Measurements from ENCODE around the gene DCLK3. TPM values are rescaled to one million over a fixed set of nuclear protein-coding genes. Genes with fewer than 3 reads are reported as not detected.

Gene DCLK3
- total and polyA plus RNA-seq, 8 donors = 0.04 to 0.16 (median 0.07) TPM; not detected in 3

GRCh38 chr3:36700537-36701248, 63.7 kb downstream of the DCLK3 start:
- H3K4me3 ChIP-seq = no peak overlapping the region
- DNase-seq (peak in 4 of 6 donors; percentile 8 to 52 (median 28)), FAIRE-seq (no peak), ATAC-seq (peak in 3 of 4 donors; percentile 78 to 84 (median 84))
- no peaks in the 10 kb centered on the region for H3K9me3 ChIP-seq
- WGBS, 2 donors = 3 to 4% methylated on average over 3 of the region's 3 CpGs
- no peaks in the 10 kb centered on the region for H3K36me3 ChIP-seq
- no peaks in the 10 kb centered on the region for H3K4me1 ChIP-seq
- no peaks in the 10 kb centered on the region for H3K27me3 ChIP-seq
- H3K27ac ChIP-seq = no peak overlapping the region
- intact Hi-C loops (cut with DNase I) = loop anchor here in 2 of 3 donors (5.0 kb wide), 1 partner anchor 733 kb away; no protein-coding TSS in a partner anchor
- peak; percentile 30 to 54 (median 38) for TF ChIP-seq CTCF (IDR thresholded peaks at IDR 0.05)

GRCh38 chr3:36698314-36698713, 66.0 kb downstream of the DCLK3 start:
- ATAC-seq (no peak), DNase-seq (no peak), FAIRE-seq (no peak)
- no peak overlapping the region for H3K27ac ChIP-seq
- H3K27me3 ChIP-seq = no peaks in the 10 kb centered on the region
- 48% methylated on average over 3 of the region's 3 CpGs for WGBS, 2 donors
- no peak overlapping the region for H3K4me3 ChIP-seq
- no peaks in the 10 kb centered on the region for H3K36me3 ChIP-seq
- TF ChIP-seq CTCF (IDR thresholded peaks at IDR 0.05) = no peak
- H3K9me3 ChIP-seq = no peaks in the 10 kb centered on the region
- no peaks in the 10 kb centered on the region for H3K4me1 ChIP-seq
- intact Hi-C loops (cut with DNase I) = no loop called here

- WGBS, 2 donors = 57 to 61% methylated on average over 8 of the region's 8 CpGs
- no peak for DNase-seq
- TF ChIP-seq CTCF (IDR thresholded peaks at IDR 0.05) = no peak
- Histone ChIP-seq H3K36me3 (no peaks in the 10 kb centered on the region), H3K4me1 (no peaks in the 10 kb centered on the region), H3K4me3 (no peak overlapping the region), H3K27me3 (no peaks in the 10 kb centered on the region), H3K27ac (no peak overlapping the region), H3K9me3 (no peaks in the 10 kb centered on the region)
- intact Hi-C loops (cut with DNase I) = no loop called here
- FAIRE-seq = no peak
- ATAC-seq = no peak
Measured at GRCh38 chr3:36697229-36698001, 66.9 kb downstream of the DCLK3 start.

- 54 to 74% methylated on average over 2 of the region's 2 CpGs for WGBS, 2 donors
- intact Hi-C loops (cut with DNase I) = no loop called here
Measured at GRCh38 chr3:36696799-36697198, 67.6 kb downstream of the DCLK3 start.

More at GRCh38 chr3:36696799-36697198, 67.6 kb downstream of the DCLK3 start:
- Histone ChIP-seq H3K9me3 (no peaks in the 10 kb centered on the region), H3K4me1 (no peaks in the 10 kb centered on the region), H3K27ac (no peak overlapping the region), H3K36me3 (no peaks in the 10 kb centered on the region), H3K27me3 (no peaks in the 10 kb centered on the region), H3K4me3 (no peak overlapping the region)
- no peak for FAIRE-seq
- DNase-seq = no peak
- TF ChIP-seq CTCF (IDR thresholded peaks at IDR 0.05) = no peak
- ATAC-seq = no peak
